HG03095 (cell line): Measurements from ENCODE around the gene SLC22A31.
"Not testable (repeated sequence)": the region's sequence is repeated elsewhere in the genome, so short reads cannot be mapped to it uniquely, and the experiment has no call there.

Source experiments
- ATAC-seq: cut with Tn5 transposase; IDR thresholded peaks from one replicate; pipeline ENCODE4 v1.9.1; 2021; ENCODE audit warnings: moderate library complexity; ENCODE audit not compliant: unreplicated experiment

SLC22A31 gene

DNA sequence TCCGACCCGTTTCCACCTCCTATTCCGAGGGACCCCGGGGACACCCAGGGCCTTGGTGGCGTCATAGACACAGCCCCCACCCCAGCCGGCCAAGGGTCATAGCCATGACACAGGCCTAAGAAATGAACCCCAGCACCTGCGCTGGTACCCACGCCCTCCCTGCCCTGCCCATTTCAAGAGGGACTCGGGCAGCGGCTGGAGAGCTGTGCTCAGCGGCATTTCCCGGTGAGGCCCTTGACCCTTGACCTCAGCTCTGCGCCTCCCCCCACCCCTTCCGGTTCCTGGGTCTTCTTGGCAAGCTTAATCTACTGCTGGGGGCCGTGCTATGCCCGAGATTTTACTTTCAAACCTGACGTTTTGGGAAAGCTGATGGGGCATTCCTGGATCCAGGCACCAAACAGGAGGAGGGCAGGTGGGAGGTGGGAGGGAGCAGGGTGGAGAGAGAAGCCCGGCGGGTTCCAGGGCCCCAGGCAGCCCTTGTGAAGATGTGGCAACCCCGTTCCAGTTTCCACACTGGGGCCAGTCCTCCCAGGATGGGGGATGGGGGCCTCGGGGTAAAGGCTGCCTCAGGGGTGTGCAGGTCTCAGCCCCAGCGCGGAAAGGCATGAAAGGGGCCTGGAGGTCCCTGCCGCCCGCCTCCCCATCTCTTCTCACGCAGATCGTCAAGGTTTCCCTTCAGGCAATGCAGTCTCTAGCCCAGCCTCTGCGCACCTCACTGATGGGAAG is at the start of gene SLC22A31:
TSS of gene SLC22A31 (minus strand) at position 414 of the 726 bp plus-strand sequence. CDS start at position 378, 36 bp downstream.
- no peak for ATAC-seq

DNA sequence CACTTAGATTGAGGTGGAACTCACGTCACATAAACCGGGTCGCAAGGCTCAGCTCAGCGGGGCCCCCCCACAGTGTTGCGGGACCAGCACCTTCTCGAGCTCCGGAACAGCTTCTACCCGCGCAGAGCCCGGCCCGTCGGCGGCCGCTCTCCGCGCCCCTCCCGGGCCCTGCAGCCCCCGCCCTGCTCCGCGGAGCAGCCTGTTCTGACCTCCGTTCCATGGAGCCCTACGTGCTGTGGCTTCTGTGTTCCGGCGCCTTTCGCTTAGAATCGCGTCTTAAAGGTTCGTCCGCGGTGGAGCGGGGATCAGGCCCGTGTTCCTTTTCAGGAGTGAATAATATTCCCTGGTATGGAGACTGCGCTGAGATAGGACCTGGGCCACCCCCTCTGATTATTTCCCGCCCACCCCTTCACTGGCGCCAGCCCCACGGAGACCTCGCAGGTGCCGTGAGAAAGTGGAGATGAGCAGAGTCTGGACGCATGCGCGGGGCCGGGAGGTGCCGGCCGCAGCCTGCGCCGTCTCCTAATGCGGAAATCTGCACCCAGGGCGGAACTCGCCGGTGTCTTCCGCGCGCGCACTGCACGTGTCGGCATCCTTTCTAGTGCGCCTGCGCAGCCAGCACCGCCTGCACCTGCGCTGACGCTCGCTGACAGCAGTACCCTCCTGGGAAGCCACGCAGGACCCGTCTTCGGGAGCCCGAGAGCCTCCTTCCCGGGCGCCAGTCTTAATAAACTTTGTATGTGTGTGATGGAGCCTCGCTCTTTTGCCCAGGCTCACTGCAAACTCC is 48.1 kb upstream of the SLC22A31 start:
- ATAC-seq: no peak

- peak; percentile 31 for ATAC-seq
Measured at GRCh38 chr16:89247734-89248075, 47.4 kb upstream of the SLC22A31 start.

GRCh38 chr16:89246903-89247733 is 46.8 kb upstream of the SLC22A31 start:
- peak; percentile 56 for ATAC-seq

DNA sequence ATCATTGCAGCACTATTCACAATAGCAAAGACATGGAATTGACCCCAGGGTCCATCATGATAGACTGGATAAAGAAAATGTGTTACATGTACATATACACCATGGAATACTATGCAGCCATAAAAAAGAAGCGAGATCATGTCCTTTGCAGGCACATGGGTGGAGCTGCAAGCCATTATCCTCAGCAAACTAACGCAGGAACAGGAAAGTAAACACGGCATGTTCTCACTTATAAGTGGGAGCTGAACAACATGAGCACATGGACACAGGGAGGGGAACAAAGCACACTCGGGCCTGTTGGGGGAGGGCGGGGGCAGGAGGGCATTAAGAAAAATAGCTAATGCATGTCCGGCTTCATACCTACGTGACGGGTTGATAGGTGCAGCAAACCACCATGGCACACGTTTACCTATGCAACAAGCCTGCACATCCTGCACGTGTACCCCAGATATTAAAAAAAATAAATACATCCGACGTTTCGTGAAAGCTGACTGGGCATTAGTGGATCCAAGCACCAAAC is 46.1 kb upstream of the SLC22A31 start:
- ATAC-seq: no peak

DNA sequence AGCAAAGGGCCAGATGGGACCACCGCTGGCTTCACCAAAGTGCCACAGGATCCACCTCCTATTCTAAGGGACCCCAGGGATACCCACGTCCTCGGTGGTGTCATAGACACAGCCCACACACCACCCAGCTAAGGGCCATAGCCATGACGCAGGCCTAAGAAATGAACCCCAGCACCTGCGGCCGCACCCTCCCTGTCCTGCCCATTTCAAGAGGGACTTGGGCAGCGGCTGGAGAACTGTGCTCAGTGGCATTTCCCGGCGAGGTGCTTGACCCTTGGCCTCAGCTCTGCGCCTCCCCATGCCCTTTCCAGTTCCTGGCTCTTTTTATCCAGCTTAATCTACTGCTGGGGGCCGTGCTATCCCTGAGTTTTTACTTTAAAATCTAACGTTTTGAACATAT is 44.4 kb upstream of the SLC22A31 start:
- no peak for ATAC-seq

DNA sequence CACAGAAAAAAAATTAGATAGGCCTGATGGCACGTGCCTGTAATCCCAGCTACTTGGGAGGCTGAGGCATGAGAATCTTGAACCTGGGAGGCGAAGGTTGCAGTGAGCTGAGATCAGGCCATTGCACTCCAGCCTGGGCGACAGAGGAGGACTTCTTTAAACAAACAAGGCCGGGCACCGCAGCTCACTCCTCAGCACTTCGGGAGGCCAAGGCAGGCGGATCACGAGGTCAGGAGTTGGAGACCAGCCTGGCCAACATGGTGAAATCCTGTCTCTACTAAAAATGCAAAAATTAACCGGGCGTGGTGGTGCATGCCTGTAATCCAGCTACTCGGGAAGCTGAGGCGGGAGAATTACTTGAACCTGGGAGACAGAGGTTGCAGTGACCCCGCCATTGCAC is 43.9 kb upstream of the SLC22A31 start:
- ATAC-seq: not testable (repeated sequence)

DNA sequence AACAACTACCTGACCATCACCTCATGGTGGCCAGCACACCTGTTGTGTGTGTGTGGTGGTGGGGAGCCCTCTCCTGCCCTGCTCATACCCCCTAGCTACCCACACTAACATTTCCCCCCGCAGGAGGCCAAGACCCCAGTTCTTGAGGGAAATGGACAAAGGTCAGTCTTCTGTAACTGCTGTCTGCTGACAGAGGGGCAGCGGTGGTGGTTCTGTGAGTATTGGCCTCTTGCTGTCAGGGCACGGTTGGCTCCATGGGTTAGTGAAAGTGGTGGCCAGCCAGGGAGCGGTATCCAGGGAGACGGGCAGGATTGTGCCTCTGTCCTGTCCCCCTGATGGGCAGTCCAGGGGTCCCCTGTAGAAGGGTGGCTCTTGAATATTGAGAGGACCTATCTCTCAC is 43.3 kb upstream of the SLC22A31 start:
- ATAC-seq: no peak

DNA sequence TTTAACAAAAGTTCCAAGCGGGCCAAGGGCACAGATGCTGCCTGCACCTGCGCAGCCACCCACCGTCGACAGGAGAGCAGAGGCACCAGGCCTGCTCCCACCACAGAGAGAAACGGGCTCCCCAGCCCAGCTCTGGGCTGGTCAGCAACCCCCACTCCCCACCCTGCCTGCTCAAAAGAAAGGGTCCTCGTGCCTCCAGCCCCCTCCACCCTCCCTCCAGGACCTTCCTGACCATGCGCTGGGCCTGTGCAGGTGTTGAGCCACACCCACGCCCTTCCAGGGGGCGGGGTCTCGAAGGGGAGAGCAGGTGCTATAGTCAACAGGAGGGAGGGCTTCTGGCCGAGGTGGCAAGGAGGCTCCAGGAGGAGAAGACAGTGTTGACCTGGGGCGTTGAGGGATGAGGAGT is 42.5 kb upstream of the SLC22A31 start:
- no peak for ATAC-seq

DNA sequence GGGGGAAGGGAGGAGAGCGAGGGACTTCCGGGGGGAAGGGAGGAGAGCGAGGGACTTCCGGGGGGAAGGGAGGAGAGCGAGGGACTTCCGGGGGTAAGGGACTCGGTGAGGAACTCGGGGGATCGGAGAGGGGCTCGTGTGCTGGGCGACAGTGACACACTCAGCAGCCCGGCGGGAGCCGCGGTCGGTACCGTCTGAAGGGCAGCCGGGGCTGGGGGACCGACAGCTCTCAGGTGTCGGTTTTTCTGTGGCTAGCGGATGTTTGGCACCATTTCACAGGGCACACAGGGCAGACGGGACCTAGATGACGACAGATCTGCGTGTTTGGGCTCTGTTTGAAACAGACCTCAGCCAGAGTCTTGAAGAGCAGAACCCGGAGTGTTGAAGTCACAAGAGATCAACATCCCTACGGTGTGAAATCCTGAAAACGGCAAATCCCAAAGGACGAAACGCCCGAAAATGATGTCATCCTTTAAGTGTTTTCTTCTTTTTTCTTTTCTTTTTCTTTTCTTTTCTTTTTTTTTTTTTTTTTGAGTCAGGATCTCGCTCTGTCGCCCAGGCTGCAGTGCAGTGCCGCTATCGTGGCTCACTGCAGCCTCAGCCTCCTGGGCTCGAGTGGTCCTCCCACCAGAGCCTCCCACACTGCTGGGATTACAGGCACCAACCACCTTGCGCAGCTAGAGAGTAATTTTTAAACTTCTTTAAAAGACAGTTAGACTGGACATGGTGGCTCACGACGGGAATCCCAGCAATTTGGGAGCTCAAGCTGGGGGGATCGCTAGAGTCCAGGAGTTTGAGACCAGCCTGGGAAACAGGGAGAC is 41.1 kb upstream of the SLC22A31 start:
- peak; percentile 56 for ATAC-seq

- no peak for ATAC-seq
Measured at GRCh38 chr16:89237733-89238132, 37.4 kb upstream of the SLC22A31 start.

DNA sequence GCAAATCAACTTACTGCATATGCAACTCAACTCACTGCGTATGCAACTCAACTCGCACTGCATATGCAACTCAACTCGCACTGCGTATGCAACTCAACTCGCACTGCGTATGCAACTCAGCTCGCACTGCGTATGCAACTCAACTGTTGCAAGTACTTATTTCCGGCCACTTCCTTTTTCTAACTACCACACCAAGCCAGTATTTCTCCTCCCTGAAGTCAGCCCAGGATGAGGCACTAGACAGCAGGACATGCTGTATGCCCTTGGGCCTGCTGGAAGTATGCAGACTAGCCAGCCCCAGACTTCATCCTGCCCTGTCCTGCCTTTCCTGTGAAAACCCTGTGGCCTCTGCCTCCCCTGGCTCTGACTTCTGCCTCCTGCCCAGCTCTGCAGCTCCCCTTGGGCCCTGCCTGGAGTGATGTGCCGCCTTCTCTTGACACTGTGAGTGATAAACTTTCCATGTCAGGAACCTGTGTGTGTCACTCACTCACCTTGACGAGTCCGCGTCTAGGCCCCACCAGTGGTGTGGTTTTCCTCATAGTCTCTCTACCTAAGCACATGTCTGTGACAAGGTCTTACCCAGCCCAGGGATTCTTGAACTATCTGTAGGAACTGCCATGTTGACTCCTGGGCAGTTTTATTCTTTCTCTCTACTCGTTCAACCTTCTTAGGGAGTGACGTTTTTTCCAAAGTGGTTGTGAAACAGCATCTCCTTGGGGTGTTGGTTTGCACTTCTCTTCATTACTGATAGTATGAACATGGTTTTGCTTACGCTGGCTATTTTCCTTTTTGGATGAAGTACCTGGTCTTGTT is 33.5 kb upstream of the SLC22A31 start:
- no peak for ATAC-seq

DNA sequence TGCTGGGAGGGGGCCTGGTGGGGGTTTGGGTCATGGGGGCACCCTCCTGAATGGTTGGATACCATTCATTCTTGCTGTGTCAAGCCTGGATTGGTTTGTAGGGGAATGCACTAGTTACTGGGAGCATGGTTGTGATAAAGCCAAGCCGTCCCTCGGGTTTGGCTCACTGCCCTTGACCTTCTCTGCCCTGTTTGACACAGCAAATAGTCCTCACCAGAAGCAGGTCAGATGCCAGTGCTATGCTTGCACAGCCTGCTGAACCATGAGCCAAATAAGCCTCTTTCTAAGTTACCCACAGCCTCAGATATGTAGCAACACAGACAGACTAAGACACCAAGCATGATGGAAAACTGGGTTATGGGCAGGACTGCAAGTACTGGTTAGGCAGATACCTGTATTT is 31.8 kb upstream of the SLC22A31 start:
- ATAC-seq: no peak

GRCh38 chr16:89230255-89230654 is 29.9 kb upstream of the SLC22A31 start:
- no peak for ATAC-seq

GRCh38 chr16:89224665-89225064 is 24.3 kb upstream of the SLC22A31 start:
- no peak for ATAC-seq

GRCh38 chr16:89222931-89223330 is 22.6 kb upstream of the SLC22A31 start:
- no peak for ATAC-seq

GRCh38 chr16:89221604-89222003 is 21.3 kb upstream of the SLC22A31 start:
- ATAC-seq: no peak

- ATAC-seq: no peak
Measured at GRCh38 chr16:89219365-89219764, 19.0 kb upstream of the SLC22A31 start.

DNA sequence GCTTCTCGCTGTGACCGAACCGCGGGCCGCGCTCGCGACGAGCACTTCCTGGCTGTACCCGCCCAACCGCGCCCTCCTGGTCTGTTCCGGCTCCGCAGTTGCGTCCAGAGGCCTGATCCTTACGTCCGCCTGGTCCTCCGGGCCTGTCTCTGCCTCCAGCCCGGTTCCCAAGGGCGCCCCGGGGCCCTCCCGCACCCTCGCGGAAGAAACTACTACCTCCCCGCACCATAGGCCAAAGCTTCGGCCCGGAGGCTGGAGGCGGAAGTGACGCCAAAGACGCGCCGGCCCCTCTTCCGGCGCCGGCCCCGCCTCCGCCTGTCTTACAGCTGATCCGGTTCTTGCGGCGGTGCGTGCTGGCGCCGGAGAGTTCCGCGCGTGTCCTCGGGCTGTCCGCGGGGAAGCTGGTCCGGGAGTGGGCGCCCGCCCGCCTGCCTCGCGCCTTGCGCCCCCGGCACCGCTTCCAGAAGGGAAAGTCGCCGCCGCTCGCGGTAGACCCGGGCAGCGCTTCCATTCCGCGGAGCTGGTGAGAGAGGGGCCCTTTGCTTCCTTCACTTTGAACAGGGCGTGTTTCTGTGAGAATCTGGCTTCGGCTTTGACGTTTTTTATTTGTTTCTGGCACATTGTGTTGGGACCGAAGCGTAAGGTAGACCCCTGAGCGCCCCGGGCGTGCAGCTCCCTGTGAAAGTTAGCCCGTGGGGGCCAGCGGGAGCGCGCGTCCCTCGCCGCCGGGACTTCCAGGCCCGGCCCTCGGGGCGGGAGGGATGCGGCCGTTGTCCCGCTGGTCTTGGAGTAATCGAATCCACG is 17.3 kb upstream of the SLC22A31 start, which contains the start of gene ZNF778:
TSS of gene ZNF778 (plus strand) at position 316 of the 804 bp plus-strand sequence. CDS start 3,425 bp downstream, outside the sequence.
- peak; percentile 73 for ATAC-seq
